PFSK-1 (cell line): Measurements from ENCODE around the gene MYOF.

Experiments
- FOXP2 ChIP-seq: optimal IDR thresholded peaks from 2 replicates; pipeline ENCODE3; 2011; ENCODE audit warnings: borderline replicate concordance, control low read depth, inconsistent platforms; ENCODE audit not compliant: insufficient read depth; ENCODE audit errors: extremely low read length, extremely low read depth
- POLR2AphosphoS5 ChIP-seq: IDR thresholded peaks from 2 replicates; pipeline ENCODE4 v1.6.1; 2012; ENCODE audit warnings: low read depth, mild to moderate bottlenecking, control low read depth, low read length, moderate library complexity
- SIN3A ChIP-seq: IDR thresholded peaks from 2 replicates; pipeline ENCODE4 v1.6.1; 2012; ENCODE audit warnings: mild to moderate bottlenecking, low read length, moderate library complexity, borderline replicate concordance; ENCODE audit not compliant: insufficient read depth
- TAF1 ChIP-seq: IDR thresholded peaks from 2 replicates; pipeline ENCODE4 v1.6.1; 2012; ENCODE audit warnings: low read length, control low read depth, borderline replicate concordance; ENCODE audit not compliant: insufficient read depth
- TF ChIP-seq, protein P1 (sequence below), 2 experiments: IDR thresholded peaks; 2 replicates each; pipeline versions ENCODE4 v1.6.1 to v1.8.0; 2011 to 2012; ENCODE audit warnings: low read depth in 2 of 2, low read length in 2 of 2, control low read depth in 1 of 2, inconsistent platforms in 1 of 2, mild to moderate bottlenecking in 1 of 2, moderate library complexity in 1 of 2; ENCODE audit not compliant: insufficient read depth in 1 of 2

MYOF gene

DNA sequence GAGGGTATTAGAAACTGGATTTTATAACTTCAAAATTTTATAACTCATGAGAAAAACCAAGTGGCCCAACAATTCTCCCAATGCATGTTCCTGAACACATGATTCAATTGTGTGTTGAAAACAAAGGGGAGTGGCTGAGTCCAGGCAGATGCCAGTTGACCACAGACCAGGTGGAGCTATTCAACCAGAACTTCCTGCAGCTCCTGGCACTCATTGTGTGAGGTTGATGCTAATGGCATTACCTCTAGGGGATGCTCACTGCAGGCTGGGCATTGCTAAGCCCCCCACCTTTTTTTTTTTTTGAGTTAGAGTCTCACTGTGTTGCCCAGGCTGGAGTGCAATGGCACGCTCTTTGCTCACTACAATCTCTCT, 20.3 kb downstream of the MYOF start:
- no peak for TF ChIP-seq TAF1
- TF ChIP-seq, protein P1, sequence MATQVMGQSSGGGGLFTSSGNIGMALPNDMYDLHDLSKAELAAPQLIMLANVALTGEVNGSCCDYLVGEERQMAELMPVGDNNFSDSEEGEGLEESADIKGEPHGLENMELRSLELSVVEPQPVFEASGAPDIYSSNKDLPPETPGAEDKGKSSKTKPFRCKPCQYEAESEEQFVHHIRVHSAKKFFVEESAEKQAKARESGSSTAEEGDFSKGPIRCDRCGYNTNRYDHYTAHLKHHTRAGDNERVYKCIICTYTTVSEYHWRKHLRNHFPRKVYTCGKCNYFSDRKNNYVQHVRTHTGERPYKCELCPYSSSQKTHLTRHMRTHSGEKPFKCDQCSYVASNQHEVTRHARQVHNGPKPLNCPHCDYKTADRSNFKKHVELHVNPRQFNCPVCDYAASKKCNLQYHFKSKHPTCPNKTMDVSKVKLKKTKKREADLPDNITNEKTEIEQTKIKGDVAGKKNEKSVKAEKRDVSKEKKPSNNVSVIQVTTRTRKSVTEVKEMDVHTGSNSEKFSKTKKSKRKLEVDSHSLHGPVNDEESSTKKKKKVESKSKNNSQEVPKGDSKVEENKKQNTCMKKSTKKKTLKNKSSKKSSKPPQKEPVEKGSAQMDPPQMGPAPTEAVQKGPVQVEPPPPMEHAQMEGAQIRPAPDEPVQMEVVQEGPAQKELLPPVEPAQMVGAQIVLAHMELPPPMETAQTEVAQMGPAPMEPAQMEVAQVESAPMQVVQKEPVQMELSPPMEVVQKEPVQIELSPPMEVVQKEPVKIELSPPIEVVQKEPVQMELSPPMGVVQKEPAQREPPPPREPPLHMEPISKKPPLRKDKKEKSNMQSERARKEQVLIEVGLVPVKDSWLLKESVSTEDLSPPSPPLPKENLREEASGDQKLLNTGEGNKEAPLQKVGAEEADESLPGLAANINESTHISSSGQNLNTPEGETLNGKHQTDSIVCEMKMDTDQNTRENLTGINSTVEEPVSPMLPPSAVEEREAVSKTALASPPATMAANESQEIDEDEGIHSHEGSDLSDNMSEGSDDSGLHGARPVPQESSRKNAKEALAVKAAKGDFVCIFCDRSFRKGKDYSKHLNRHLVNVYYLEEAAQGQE (IDR thresholded peaks at IDR 0.05; ENCODE audit: insufficient read depth in 1 of 2, low read depth in 2 of 2, low read length in 2 of 2), result no peak
- TF ChIP-seq POLR2AphosphoS5, result no peak
- no peak for TF ChIP-seq SIN3A
- TF ChIP-seq FOXP2, result no peak

DNA sequence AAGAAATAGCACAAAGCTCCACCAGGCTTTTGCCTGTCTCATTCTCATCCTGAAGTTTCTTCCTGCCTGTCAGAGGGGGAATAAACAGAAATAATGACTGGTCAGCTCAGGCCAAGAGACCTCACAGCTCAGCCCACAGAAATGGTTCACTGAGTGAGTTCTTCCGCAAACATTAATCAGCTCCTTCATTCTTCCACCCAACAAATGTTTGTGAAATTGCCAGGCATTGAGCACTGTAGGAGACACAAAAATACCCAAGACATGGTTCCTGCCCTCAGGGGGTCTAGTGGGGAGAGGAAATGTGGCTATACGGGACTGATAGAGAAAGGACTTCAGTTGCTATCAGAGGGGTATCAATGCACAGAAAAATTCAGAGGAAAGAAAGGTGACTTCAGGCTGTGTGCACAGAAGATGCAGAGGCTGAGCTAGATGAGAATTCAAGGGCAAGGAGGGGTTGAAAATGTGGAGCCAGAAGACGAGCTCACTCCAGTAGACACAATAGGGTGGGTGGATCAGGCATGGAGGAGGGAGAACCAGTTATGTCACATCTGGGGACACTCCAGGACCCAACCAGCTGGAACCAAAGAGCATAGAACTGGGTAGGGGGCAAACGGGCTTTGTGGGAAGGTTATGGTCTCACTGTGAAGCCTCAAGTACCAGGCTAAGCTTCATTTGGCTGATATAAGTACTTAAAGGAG, 20.9 kb downstream of the MYOF start:
- TF ChIP-seq FOXP2 (no peak), TAF1 (no peak), SIN3A (no peak)

DNA sequence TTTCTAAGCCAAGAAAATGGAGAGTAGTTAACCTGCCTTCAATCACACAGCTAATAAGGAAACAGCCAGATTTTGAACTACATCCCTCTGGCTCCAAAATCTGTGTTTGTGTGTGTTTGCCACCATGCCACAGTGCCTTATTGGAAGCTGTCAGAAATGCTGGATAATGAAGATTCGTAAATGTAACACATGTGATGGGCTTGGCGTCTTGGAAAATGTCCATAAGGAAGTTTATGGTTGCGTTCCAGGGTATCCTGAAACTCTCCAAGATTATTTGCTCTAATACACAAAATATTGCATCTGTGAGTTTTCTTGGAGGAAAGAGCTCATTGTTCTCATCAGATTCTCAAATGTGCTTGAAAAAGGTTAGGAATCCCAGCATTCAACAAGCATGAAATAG, 22.7 kb downstream of the MYOF start:
- TF ChIP-seq, protein P1 (IDR thresholded peaks at IDR 0.05; ENCODE audit: insufficient read depth in 1 of 2, low read depth in 2 of 2, low read length in 2 of 2), result no peak
- TF ChIP-seq TAF1, result no peak
- no peak for TF ChIP-seq POLR2AphosphoS5
- no peak for TF ChIP-seq SIN3A
- no peak for TF ChIP-seq FOXP2

DNA sequence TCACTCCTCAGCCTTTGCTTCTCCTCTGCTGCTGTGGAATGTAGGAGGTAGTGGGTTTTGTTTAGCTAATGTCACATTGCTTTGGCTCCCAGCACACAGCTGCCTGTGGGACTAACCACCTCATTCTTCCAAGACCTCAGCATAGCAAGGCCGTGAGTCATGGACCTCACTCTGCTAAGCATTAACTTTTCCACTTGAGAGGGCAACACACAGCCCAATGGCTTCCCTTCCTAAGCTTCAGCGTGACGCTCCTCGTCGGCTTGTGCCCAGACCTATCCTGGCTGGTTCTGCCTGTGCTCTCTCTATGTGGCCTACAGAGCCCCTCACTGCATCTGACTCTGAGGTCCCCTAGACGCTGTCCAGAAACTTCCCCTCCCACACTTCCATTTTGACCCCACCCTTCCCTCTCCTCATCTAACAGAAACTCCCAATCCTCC, 23.3 kb downstream of the MYOF start:
- no peak for TF ChIP-seq FOXP2
- TF ChIP-seq POLR2AphosphoS5, result no peak
- TF ChIP-seq SIN3A, result no peak
- TF ChIP-seq TAF1, result no peak
- TF ChIP-seq, protein P1 (IDR thresholded peaks at IDR 0.05; ENCODE audit: insufficient read depth in 1 of 2, low read depth in 2 of 2, low read length in 2 of 2), result no peak

DNA sequence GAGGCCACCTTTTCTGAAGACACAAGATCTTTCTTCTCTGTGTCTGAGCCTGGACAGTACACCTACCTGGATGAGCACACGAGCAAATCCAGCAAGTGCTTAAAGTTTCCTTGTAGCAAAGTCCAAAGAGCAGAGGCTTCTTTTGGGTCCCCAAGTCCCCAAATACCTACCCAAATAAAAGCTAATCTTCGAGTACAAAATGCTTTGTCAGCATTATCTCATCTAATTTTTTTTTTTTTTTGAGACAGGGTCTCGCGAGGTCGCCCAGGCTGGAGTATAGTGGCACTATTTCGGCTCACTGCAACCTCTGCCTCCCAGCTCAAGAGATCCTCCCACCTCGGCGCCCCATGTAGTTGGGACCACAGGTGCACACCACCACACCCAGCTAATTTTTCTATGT, 24.6 kb downstream of the MYOF start:
- no peak for TF ChIP-seq FOXP2
- TF ChIP-seq SIN3A, result no peak
- no peak for TF ChIP-seq TAF1
- TF ChIP-seq, protein P1 (IDR thresholded peaks at IDR 0.05; ENCODE audit: insufficient read depth in 1 of 2, low read depth in 2 of 2, low read length in 2 of 2), result no peak
- TF ChIP-seq POLR2AphosphoS5, result no peak
